ENCODE results near the gene CCNYL1.
"Not testable (repeated sequence)": the region's sequence is repeated elsewhere in the genome, so short reads cannot be mapped to it uniquely, and the experiment has no call there.

The CCNYL1 gene

GRCh38 chr2:207743514-207743913 is 32.1 kb downstream of the CCNYL1 start:
- TF ChIP-seq ZNF274 (IDR thresholded peaks at IDR 0.05; ENCODE audit: low read depth, low read length): no peak

GRCh38 chr2:207744050-207744449 is 32.6 kb downstream of the CCNYL1 start:
- H3K4me3 ChIP-seq (ENCODE audit: low read length): no peak overlapping the region
- TF ChIP-seq ZNF274 (IDR thresholded peaks at IDR 0.05; ENCODE audit: low read depth, low read length): no peak

More at GRCh38 chr2:207743514-207743913, 32.1 kb downstream of the CCNYL1 start:
- no peak overlapping the region for H3K4me3 ChIP-seq (ENCODE audit: low read length)

GRCh38 chr2:207744451-207744850 is 33.0 kb downstream of the CCNYL1 start:
- TF ChIP-seq ZNF274 (IDR thresholded peaks at IDR 0.05; ENCODE audit: low read depth, low read length): no peak

GRCh38 chr2:207746131-207746530 is 34.7 kb downstream of the CCNYL1 start:
- no peak for TF ChIP-seq ZNF274 (IDR thresholded peaks at IDR 0.05; ENCODE audit: low read depth, low read length)
- no peak overlapping the region for H3K4me3 ChIP-seq (ENCODE audit: low read length)

More at GRCh38 chr2:207744451-207744850, 33.0 kb downstream of the CCNYL1 start:
- H3K4me3 ChIP-seq (ENCODE audit: low read length): no peak overlapping the region

- H3K4me3 ChIP-seq (ENCODE audit: low read length): no peak overlapping the region
- TF ChIP-seq ZNF274 (IDR thresholded peaks at IDR 0.05; ENCODE audit: low read depth, low read length): no peak
These were observed 36.5 kb downstream of the CCNYL1 start for GRCh38 chr2:207747653-207748560.

- no peak for TF ChIP-seq ZNF274 (IDR thresholded peaks at IDR 0.05; ENCODE audit: low read depth, low read length)
- H3K4me3 ChIP-seq (ENCODE audit: low read length): no peak overlapping the region
These were observed 37.6 kb downstream of the CCNYL1 start for GRCh38 chr2:207748993-207749392.

GRCh38 chr2:207749873-207750272 is 38.4 kb downstream of the CCNYL1 start:
- no peak for TF ChIP-seq ZNF274 (IDR thresholded peaks at IDR 0.05; ENCODE audit: low read depth, low read length)
- H3K4me3 ChIP-seq (ENCODE audit: low read length): no peak overlapping the region

GRCh38 chr2:207750345-207750744 is 38.9 kb downstream of the CCNYL1 start:
- no peak overlapping the region for H3K4me3 ChIP-seq (ENCODE audit: low read length)
- no peak for TF ChIP-seq ZNF274 (IDR thresholded peaks at IDR 0.05; ENCODE audit: low read depth, low read length)

GRCh38 chr2:207750876-207751275 is 39.4 kb downstream of the CCNYL1 start:
- H3K4me3 ChIP-seq (ENCODE audit: low read length): no peak overlapping the region
- no peak for TF ChIP-seq ZNF274 (IDR thresholded peaks at IDR 0.05; ENCODE audit: low read depth, low read length)

GRCh38 chr2:207753688-207754087 is 42.2 kb downstream of the CCNYL1 start:
- not testable (repeated sequence) for H3K4me3 ChIP-seq (ENCODE audit: low read length)

- no peak overlapping the region for H3K4me3 ChIP-seq (ENCODE audit: low read length)
- no peak for TF ChIP-seq ZNF274 (IDR thresholded peaks at IDR 0.05; ENCODE audit: low read depth, low read length)
These were observed 43.3 kb downstream of the CCNYL1 start for GRCh38 chr2:207754498-207755383.

GRCh38 chr2:207758025-207758424 is 46.6 kb downstream of the CCNYL1 start:
- H3K4me3 ChIP-seq (ENCODE audit: low read length): no peak overlapping the region
- no peak for TF ChIP-seq ZNF274 (IDR thresholded peaks at IDR 0.05; ENCODE audit: low read depth, low read length)

GRCh38 chr2:207759890-207760289 is 48.5 kb downstream of the CCNYL1 start:
- no peak overlapping the region for H3K4me3 ChIP-seq (ENCODE audit: low read length)
- TF ChIP-seq ZNF274 (IDR thresholded peaks at IDR 0.05; ENCODE audit: low read depth, low read length): no peak

- no peak overlapping the region for H3K4me3 ChIP-seq (ENCODE audit: low read length)
- TF ChIP-seq ZNF274 (IDR thresholded peaks at IDR 0.05; ENCODE audit: low read depth, low read length): no peak
These were observed 49.0 kb downstream of the CCNYL1 start for GRCh38 chr2:207760453-207760852.

GRCh38 chr2:207761426-207761825 is 50.0 kb downstream of the CCNYL1 start:
- not testable (repeated sequence) for H3K4me3 ChIP-seq (ENCODE audit: low read length)

All from GM08714 (cell line).